NCI-H187 treated with DMSO at 0.1 percent for 48 hours (cell line): Measurements from ENCODE around the gene TBC1D4.

Experiments
- DNase-seq: peaks from one replicate; lab custom pipeline; 2025; lab: John Stamatoyannopoulos, UW

Gene TBC1D4

DNA sequence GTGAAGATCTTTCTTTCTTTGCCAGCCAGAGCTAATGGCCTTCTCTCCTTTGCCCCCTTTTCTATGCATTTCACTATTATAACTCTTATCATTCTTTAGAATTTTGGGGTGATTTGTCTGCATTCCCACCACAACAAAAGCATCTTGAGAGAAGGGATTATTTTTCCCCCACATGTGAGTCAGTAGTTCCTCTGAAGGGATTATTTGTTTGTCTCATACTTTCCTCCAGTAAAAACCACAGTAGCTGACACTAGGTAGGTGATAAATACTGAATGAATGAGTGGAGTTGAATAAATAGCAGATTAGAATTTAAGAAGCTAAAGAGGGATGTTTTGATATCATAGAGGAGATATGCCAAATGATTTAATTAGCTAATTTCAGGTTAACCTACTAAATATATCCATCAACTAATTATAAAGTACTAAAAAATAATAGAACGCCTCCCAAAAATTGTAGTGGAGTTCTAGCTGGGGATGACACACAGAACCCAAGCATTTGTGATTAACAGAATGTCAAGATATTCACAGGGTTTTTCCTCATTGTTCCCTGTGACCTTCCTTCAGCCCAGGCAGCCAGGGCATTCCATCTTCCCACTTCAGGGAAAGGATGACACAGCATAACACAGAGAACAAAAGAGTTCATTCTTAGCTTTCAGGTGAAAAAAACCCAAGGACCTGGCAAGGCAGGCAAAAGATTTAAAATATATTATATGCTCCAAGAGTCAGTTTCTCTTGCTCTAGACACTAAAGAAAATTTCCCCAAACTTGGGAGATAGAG lies 3.5 kb upstream of the TBC1D4 start:
- no peak for DNase-seq

- DNase-seq: no peak
Observed at GRCh38 chr13:75482820-75483079, 781 bp upstream of the TBC1D4 start.

GRCh38 chr13:75481176-75482069 lies 546 bp downstream of the TBC1D4 start:
- DNase-seq: no peak

- DNase-seq: no peak
Observed at GRCh38 chr13:75480671-75481175, 1.2 kb downstream of the TBC1D4 start.

GRCh38 chr13:75479102-75479740 lies 2.7 kb downstream of the TBC1D4 start:
- no peak for DNase-seq

DNA sequence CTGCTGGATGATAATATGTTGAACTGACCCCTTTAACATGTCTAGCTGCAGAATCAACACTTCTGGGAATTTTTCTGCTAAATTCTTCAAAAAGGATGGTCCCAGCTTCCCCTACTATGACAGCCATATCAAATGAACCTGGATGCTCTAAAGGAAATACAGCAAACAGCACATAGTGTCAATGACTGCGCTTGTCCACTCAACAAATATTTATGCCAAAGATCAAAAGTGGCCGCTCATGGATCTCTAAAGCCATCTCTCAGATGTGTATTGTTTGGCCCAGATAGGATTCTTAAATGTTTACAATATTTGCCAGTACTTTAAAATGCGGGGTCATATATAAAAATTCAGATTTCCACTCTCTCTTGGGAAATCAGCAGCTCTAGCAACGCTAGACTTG lies 3.3 kb downstream of the TBC1D4 start:
- no peak for DNase-seq

DNA sequence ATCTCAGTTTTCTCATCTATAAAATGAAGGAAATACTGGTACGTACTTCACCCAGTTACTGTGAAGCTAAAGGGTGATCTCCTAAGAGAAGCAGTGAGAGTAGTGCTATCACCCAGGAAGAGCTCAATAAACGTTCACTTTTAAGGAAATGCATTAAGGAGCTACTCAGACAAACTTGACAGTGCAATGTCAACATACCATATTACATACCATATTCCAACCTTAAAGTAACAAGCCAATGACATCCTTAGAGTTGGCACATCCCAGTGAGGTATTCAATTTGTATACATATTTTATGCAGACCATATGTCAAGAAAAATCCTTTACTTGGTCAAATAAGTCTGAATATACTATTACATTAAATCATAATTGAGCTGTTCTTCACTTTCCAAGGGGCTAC lies 7.0 kb downstream of the TBC1D4 start:
- no peak for DNase-seq

- no peak for DNase-seq
Observed at GRCh38 chr13:75473468-75473867, 8.5 kb downstream of the TBC1D4 start.

DNA sequence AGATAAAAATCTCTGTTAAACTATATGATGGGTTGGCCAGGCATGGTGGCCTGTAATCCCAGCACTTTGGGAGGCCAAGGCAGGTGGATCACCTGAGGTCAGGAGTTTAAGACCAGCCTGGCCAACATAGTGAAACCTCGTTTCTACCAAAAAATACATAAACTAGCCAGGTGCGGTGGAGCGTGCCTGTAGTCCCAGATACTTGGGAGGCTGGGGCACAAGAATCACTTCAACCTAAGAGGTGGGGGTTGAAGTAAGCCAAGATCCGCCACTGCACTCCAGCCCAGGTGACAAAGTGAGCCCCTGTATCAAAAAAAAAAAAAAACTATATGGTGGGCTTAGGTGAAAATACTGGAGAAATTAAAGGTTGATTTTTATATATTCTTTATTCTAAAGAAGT lies 11.3 kb downstream of the TBC1D4 start:
- DNase-seq: no peak

GRCh38 chr13:75469047-75469446 lies 12.9 kb downstream of the TBC1D4 start:
- no peak for DNase-seq

GRCh38 chr13:75468602-75469001 lies 13.4 kb downstream of the TBC1D4 start:
- no peak for DNase-seq

DNA sequence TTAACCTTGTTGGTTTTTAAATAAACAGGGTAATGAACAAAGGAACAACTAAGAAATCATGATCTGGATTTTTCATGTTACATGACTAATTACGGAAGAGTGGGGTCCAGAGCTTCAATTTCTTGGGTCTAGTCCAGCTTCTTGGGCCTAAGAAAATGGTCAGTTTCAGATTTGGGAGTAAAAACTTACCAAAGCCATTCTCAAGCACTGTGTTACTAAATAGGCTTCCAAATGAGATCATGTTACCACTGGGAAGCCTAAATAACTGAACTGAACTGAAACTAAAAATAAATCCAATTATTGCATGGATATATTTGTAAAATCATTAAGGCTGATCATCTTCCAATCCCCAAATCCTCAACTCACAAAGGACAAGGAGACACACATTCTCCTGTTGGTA lies 13.9 kb downstream of the TBC1D4 start:
- DNase-seq: no peak

DNA sequence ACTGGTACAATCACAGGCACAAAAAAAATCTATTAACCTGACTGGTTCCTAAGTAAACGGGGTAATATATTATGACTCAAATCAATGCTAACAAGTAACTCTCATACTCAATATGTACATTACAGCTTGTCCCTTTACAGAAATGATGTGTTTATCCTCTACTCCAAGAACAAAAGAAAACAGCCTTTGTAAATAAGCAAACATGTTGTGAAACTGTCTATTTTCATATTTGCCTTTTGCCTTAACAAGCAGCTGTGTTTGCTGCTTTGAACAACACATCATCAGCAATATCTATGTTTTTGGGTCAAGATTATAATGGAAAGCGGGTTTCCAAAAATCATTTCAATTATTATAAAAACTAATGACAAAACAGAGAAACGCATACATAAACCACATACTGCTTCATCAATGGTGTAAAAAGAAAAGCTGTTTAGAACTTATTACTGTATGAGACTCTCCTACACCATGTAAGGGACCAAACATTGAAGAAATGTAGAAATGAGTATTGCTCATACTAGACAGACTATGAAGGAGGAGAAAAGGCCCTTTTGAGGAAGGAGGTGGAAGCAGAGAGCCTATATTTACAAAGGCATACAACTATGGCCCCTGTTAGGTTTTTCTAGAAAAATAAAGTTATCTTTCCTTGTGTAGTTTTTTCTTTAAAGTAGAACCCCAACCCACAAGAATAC lies 14.8 kb downstream of the TBC1D4 start:
- no peak for DNase-seq

DNA sequence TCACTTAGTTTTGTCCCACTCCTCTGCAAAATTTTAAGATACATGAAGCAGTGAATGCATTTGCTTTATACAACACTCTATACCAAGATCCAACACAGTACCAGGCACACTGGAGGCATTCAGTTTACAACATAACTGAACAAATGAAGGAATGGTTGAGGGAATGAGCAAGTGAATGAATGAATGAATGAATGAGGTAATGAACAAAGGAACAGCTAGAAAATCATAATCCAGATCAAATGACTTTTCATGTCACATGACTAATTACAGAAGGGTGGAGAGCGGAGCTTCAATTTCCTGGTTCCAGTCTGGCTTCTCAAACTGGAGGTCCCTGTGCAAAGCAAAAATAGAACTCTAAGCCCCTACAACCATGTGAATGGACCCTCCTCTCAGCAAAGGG lies 16.7 kb downstream of the TBC1D4 start:
- no peak for DNase-seq

DNA sequence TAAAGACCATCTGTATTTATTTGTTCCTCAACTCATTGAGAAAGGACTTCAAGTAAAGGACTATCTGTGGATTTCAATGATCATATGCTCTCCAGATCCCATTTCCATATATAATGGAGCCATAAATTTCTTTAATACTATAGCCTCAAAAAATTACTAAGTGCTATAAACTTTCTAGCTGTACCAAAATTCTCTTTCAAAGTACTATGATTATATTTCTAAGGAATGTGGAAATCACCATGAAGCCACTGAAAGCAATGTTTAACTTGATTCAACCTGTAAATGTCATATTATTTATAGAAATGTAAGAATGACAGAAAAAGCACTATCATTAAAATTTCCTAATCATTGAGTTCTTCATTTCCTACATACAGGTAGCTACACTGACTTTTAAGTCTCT lies 20.7 kb downstream of the TBC1D4 start:
- DNase-seq: no peak

- no peak for DNase-seq
Observed at GRCh38 chr13:75460644-75461043, 21.3 kb downstream of the TBC1D4 start.

GRCh38 chr13:75458696-75459422 lies 23.1 kb downstream of the TBC1D4 start:
- DNase-seq: no peak

GRCh38 chr13:75455962-75456361 lies 26.0 kb downstream of the TBC1D4 start:
- DNase-seq: no peak

DNA sequence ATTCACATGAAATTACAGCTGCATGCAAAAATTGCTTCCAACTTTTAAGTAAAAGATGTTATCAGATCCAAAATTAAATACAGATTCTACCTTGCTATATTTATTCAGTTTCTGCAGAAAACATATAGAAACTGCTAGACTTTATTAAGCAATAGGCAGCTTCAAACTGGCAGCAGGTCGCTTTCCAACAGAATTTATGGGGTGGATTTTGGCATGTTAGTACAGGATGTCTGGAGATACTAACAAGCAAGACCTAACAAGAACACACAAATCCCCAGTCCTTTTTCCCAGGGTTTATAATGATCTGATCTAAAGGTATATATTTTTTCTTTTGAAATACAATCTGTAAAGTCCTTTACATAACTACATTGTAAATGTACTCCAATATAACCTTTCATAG lies 27.5 kb downstream of the TBC1D4 start:
- DNase-seq: no peak

DNA sequence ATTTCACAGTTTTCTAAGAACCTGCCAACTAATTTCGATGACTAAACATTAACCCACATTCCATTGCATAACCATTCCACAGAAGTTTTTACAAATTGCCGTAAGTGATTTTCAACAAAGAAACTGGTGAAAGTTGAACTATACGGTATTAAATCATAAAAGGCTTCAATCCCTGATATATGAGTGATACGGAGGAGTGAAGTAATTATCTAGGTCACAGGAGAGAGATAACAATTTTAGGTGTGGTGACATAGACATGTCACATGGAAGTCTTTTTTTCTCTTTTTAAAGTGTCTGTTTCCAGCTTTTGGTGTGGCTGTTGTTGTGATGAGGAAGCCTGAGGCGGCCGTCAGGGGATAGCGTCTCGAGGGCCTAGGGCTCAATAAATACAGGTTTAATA lies 29.4 kb downstream of the TBC1D4 start:
- DNase-seq: no peak

GRCh38 chr13:75447493-75447892 lies 34.5 kb downstream of the TBC1D4 start:
- DNase-seq: no peak

DNA sequence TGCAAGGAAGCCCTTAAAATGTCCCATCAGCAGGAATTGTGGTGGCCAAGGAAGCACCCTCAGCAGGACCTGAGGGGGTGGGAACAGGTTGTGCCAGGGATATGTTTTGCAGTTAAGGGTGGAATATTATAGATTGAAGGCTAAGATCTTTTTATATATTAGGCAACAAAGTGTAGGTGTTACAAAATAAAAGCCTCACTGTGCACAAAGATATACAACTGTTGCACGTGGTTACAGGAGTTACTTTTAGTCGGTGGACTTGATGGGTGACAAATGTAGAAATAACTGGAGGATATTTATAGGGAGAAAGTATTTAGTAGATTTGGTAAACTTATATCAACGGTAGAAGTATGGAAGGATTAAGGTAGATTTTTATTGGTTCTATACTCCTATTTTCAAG lies 35.1 kb downstream of the TBC1D4 start:
- DNase-seq: no peak
